ENCODE results near the gene DTX3L.
"Not testable (repeated sequence)": the region's sequence is repeated elsewhere in the genome, so short reads cannot be mapped to it uniquely, and the experiment has no call there.

DTX3L gene

GRCh38 chr3:122562923-122563716, 1.0 kb upstream of the DTX3L start:
- no peak for DNase-seq

GRCh38 chr3:122563717-122564025, 467 bp upstream of the DTX3L start:
- DNase-seq: peak; percentile 46 to 66 (median 62)

DNA sequence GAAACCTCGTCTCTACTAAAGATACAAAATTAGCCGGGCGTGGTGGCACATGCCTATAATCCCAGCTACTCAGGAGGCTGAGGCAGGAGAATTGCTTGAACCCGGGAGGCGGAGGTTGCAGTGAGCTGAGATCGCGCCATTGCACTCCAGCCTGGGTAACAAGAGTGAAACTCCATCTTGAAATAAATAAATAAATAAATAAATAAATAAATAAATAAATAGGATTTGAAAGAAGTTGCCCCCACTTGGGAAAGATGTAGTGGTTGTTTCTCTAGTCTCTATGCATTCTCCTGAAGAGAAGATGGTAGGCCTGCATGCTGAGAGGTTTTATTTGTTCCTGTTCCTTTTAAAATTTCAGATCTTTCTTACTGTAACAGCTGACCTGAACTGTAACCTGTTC, 4.0 kb downstream of the DTX3L start:
- DNase-seq: not testable (repeated sequence)

DNA sequence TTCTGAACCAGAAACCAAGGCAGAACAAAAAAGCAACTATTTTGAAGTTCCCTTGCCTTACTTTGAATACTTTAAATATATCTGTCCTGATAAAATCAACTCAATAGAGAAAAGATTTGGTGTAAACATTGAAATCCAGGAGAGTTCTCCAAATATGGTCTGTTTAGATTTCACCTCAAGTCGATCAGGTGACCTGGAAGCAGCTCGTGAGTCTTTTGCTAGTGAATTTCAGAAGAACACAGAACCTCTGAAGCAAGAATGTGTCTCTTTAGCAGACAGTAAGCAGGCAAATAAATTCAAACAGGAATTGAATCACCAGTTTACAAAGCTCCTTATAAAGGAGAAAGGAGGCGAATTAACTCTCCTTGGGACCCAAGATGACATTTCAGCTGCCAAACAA, 4.6 kb downstream of the DTX3L start:
- no peak for DNase-seq

DNA sequence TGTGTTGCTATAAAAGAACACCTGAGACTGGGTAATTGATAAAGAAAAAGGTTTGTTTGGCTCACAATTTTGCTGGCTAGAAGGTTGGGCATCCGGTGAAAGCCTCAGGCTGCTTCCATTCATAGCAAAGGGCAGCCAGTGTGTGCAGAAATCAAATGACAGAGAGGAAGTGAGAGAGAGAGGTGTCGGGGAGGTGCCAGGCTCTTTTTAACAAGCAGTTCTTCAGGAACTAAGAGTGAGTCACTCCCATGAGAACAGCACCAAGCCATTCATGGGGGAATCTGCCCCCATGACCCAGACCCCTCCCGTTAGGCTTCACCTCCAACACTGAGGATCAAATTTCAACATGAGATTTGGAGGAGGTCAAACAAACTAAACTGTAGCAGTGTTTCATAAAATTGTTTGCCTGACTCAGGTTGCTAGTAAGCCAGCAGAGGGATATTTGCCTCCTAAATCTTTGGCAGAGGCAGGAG, 8.8 kb downstream of the DTX3L start:
- DNase-seq: peak; percentile 73 to 83 (median 79)

DNA sequence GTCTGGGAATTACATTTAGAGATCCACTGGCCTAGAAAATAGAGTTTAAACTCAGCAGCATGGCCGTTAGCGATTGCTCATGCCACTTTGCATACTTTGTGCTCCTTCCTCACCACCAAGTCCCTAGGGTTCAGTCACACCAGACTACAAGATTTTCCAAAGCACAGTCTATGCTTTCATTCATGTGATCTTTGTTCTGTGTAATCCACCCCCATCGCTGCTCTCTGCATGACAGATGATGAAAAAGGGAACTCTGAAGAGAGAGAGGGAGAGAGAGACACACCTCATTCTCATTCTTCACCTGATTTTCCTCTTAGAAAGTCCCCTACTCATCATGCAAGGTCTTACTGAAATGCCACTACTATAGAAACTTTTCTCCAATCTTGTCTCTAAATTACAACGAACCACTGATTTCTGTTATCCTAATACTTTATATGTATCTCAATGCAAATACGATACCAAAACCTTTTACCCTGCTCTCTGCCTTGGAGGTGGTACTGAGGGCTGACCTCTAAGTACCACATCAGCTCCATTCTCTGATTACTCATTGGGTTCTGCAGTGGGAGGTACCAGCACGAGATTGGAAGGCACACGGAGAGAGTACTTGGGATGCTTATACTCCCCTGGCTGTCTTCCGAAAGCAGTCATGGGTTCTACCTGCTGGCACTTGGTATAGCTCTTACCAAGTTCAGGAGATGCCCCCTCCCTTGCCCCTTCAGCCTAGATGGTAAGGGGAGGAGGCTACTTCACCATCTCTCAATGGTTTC, 12.2 kb downstream of the DTX3L start:
- peak; percentile 81 to 88 (median 81) for DNase-seq

- peak; percentile 30 to 46 (median 32) for DNase-seq
Observed at GRCh38 chr3:122577409-122578031, 13.4 kb downstream of the DTX3L start, which contains the start of gene PARP15. PARP15 (plus strand) TSS chr3:122577650; CDS start chr3:122577668, 18 bp downstream.

DNA sequence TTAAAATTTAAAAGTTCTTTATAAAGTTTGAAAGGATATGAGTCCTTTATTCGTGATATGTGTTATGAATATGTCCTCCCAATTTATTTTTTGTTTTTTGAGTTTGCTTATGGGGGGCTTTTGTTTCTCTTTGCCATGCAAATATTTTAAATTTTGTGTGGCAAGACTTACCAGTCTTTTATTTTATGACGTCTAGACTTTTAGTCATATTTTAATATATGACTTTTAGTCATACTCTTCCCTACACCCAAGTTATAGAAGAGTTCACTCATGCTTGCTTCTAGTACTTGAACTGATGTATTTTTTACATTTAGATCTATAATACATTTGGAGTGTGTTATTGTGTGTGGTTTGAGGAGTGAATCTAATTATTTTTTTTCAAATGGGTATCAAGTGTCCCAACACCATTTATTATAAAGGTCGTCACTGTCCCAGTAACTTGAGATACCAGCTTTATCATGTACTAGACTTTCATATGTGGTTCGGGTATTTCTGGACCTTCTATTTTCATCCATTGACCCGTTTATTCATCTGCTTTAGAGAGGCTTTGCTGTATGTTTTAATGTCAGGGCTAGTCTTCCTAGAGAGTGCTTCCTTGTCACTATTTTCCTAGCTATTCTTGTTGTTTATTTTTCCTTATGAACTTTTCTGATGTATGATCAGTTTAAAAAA, 14.1 kb downstream of the DTX3L start:
- DNase-seq: peak in 2 of 3 donors; percentile 62 to 78

GRCh38 chr3:122580470-122580869, 16.3 kb downstream of the DTX3L start:
- peak in 2 of 3 donors; percentile 20 to 50 for DNase-seq

- no peak for DNase-seq
Observed at GRCh38 chr3:122581622-122582021, 17.5 kb downstream of the DTX3L start.

DNA sequence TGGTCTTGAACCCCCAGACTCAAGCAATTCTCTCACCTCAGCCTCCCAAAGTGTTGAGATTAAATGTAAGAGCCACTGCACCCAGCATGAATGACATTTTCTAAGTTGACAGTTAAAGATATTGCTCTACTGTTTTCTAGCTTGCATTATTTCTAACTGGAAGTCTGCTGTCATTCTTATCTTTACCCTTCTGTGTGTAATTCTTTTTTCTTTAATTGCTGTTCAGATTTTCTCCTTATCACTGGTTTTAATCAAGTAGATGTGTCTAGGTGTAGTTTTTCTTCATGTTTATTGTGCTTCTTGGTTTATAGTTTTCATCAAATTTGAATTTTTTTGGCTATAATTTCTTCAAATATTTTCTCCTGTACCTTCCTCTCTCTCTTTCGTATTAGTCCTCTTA, 18.3 kb downstream of the DTX3L start:
- no peak for DNase-seq

GRCh38 chr3:122586098-122586497, 22.0 kb downstream of the DTX3L start:
- DNase-seq: no peak

GRCh38 chr3:122586773-122587485, 22.8 kb downstream of the DTX3L start:
- DNase-seq: no peak

DNA sequence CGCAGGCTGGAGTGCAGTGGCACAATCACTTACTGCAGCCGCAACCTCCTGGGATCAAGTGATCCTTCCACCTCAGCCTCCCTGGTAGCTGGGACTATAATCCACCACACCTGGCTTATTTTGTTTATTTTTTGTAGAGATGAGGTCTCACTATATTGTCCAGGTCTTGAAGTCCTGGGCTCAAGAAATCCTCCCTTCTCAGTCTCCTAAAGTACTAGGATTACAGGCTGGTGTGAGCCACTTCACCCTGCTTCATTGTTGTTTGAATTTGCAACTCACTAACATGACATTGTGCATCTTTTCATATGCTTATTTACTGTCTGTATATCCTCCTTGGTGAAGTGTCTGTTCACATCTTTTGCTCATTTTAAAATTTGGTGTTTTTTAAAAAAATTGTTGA, 23.4 kb downstream of the DTX3L start:
- DNase-seq: no peak

DNA sequence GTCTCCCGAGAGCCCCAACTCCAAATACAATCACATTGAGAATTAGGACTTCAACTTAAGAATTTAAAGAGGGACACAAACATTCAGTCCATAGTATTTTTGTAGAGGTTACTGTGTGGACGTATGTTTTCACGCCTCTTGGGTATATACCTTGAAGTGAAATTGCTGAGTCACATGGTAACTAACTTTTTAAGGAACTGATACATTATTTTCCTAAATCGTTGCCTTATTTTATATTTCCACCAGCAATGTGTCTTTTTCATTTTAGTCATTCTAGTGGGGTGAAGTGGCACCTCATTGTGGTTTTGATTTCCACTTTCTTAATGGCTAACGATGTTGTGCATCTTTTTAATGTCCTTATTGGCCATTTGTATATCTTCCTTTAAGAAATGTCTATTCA, 25.2 kb downstream of the DTX3L start:
- DNase-seq: peak in 2 of 3 donors; percentile 38 to 47

GRCh38 chr3:122590610-122591009, 26.5 kb downstream of the DTX3L start:
- no peak for DNase-seq

DNA sequence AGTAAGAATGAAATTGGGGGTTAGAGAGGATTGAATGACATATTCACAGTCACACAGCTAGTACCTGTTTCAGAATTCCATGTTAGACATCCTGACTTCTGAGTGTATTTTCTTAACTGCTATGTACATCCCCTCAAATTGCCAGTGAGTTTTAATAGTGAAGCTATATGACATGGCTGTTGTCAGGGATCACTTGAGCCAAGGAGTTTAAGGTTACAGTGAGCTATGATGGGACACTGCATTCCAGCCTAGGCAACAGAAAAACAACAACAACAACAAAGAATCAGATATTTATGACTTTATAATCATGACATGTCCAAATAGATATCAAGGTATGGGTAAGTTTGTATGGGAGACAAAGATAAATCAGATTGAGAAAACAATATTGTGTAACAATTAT, 29.9 kb downstream of the DTX3L start:
- no peak for DNase-seq

DNA sequence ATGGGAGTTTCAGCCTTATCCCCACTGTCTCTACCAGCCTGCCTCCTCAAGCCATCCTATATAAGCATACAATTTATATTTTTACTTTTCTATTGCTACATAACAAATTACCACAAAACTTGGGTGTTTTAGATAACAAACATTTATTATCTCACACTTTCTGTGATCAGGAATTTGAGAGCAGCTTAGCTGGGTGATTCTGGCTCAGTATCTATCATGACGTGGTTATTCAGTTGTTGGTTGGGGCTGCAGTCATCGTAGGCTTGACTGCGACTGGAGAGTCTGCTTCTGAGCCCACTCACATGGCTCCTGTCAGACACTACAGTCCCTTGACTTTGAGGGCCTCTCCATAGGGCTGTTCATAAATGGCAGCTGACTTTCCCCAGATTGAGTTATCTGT, 34.0 kb downstream of the DTX3L start:
- DNase-seq: no peak

GRCh38 chr3:122598556-122598955, 34.4 kb downstream of the DTX3L start:
- DNase-seq: no peak

DNA sequence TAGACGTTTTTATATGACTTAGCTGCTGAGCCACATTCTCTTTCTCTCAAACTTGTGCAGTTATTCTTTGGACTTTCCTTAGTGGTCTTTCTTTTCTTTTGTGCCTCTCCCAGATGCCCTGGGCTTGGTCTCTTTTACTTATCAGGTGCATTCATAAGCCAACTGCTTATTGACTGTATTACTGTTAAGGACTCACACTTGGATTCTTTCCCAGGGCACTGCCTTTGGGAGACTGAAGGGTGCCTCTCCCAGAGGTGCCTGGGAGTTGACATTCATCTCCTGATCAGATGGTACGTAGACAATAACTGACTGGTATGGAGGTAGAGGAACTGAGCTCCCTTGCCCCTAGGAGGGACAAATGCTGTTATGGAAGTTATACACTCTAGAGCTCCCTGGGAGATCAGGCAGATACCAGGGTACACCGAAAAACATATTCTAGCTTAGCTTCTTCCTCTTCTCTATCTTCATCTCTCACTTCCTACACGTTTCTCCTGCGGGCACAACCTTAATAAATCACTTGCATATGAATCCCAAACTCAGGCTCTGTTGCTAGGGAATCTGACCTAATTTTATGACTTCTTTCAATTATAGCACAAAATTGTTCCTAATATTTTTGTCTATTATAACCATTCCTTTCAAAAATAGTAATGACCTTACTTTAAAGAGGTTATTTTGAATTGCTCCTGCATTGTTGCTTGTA, 38.0 kb downstream of the DTX3L start:
- DNase-seq: no peak

GRCh38 chr3:122603056-122603455, 38.9 kb downstream of the DTX3L start:
- DNase-seq: no peak

DNA sequence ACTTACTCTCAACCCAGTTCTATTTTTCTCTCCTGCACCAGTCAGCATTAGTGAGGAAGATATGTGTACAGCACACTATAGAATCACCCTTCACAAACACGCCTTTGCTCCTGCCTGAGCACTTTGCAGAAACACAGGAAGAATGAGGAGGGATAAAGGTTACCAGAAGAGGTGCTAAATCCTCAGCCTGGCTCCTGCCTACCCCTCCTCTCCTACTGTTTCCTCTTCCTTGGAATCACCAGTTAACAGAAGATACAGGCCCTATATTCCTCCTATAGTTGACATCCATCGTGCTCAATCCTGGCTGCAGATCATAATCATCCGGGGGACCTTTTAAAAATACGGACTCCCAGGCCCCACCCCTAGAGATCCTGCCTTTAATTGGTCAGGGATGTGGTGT, 42.2 kb downstream of the DTX3L start:
- no peak for DNase-seq

All from suppressor macrophage treated with lipopolysaccharide for 1 hour (primary cell).